Measurements from ENCODE around the gene FOXA2.
"Not testable (repeated sequence)": the region's sequence is repeated elsewhere in the genome, so short reads cannot be mapped to it uniquely, and the experiment has no call there.

The FOXA2 gene

GRCh38 chr20:22584522-22584921 lies at the start of gene FOXA2:
Gene FOXA2 (minus strand): TSS chr20:22584572. CDS start chr20:22584278, 294 bp downstream.
- DNase-seq = no peak

- DNase-seq = no peak
Measured at GRCh38 chr20:22630701-22631100, 46.3 kb upstream of the FOXA2 start.

DNA sequence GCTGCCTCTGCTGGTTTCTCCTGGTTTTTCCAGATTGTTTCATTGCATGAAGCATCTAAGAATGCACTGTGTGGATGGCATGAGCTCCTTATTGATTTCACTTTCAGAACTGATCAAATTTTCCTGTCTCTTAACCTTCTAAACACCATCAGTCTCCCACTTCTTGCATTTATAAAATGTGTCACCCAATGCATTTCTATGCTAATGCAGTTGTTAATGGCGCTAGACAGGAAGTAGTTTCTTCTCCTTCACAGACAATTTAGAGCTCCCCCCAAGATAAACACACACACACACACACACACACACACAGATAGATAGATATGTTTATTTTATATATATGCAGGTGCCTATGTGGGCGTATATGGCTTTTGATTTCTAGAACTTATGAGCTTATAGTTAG lies 45.6 kb upstream of the FOXA2 start:
- no peak for DNase-seq

DNA sequence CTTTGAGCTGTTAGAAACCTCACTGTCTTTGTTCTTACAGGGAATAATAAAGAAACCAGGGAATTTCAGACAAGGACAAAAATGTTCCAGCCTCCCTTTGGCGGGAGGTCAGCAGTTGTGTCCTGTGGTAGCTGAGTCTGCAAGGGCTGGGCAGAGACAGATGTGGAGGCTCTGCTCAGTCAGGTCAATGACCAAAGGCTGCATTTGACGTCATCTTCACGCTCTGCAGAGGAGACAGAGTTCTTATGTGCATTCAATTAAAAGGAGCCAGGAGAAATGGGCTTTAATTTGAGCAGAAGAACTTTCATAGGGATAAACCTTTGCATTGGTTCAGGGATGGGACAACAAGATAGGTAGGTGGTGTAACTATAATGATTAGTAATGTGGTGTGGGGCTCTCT lies 45.1 kb upstream of the FOXA2 start:
- no peak for DNase-seq

DNA sequence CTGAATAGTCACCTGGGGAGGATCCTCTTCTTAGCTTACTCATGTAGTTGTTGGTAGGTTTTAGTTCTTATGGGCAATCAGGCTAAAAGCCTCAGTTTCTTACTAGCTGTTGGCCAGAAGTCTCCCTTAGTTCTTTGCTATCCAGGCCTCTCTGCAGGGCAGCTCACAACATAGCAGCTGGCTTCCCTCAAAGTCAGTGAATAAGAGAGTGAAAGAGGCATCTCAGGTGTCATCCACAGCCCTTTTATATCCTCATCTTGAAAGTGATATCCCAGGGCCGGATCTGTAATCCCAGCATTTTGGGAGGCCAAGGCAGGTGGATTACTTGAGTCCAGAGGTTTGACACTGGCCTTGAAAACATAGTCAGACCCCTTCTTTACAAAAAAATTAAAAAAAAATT lies 42.1 kb upstream of the FOXA2 start:
- DNase-seq = no peak

GRCh38 chr20:22623211-22623610 lies 38.8 kb upstream of the FOXA2 start:
- DNase-seq = no peak

DNA sequence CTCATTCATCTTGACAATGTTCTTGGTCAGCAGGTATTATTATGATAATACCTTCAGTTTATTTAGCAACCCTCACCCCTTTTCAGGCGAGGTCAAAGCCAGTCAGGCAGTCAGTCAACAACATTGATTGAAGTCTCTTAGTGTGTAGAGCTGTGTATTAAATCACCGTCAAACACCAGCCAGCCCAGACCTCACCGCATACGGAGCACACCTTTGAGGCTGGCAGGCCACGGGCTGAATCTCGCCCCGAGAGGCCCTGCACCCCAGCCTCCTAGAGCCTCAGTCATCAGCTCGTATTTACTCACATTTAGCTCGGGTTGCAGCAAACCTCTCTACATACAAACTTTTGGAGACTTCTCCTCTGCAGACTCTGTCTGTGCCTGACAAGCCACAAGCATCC lies 36.0 kb upstream of the FOXA2 start:
- no peak for DNase-seq

DNA sequence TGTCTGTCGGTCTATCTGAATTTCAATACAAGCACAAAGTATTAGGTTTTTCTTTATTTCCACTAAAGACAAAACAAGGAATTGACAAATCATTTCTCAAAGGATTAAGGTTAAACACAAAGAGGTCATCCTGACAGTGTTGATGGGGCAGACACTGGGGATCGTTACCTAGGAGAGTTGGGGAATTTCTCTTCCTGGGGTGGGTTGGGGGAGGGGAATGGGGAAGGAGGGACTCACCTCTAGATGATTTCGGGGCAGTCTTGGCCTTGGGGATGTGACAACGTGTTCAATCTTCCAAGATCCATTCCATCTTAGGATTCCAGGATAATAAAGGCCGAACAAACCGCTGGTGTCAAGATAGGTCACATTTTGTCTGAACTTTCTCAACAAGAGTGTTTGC lies 35.4 kb upstream of the FOXA2 start:
- DNase-seq = no peak

DNA sequence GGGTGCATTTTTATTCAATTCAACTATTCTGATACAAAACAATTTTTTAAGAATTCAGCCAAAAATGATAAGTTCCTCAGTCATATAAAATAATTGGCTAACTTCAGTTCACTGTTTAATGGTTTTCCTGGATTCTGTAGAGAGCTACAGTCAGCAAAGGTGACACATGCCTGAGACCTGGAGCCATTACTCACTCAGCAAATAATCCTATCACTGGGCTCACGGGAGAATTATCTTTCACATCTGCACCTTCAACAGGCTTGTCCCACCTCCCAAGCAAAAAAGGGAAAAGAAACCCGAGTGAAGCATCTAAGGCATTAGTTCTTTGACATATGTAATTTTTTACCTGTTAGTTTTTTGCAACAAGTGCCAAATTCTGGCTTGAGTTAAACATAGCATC lies 34.9 kb upstream of the FOXA2 start:
- DNase-seq = no peak

DNA sequence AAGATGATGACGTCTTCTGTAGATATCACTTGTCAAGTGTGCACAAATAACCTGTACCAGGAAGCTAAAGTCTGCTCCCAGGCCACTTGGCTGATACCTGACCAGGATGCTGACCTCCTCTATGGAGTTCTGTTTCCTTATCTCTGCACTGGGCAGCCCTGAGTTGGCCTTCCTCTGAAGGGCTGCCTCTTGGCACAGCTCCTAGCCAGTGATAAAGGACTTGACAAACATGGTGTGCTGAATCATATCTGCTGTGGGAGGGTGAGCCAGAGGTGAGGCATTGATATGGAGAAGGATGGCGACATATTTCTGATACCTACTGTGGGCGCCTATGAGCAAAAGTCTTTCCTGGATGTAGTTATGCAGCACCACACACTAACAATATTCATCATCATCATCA lies 32.8 kb upstream of the FOXA2 start:
- no peak for DNase-seq

DNA sequence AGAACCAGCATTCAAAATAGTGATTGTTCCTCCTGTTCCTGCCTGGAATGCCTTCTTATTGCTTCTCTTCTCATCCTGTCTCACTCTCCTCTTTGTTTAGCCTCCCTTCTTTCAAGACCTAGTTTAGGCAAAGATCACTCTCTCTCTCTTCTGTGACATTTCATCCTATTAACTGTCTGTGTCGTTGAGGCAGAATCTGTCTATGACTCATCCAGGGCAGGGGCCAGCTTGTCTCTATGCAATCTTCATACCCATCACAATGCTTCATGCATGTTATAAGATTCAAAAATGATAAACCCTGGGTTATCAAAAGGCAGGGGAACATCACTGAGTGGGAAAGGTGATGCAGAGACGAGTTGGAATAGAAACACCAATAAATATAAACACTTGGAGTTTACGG lies 32.2 kb upstream of the FOXA2 start:
- DNase-seq = no peak

GRCh38 chr20:22615425-22615824 lies 31.1 kb upstream of the FOXA2 start:
- DNase-seq = no peak

DNA sequence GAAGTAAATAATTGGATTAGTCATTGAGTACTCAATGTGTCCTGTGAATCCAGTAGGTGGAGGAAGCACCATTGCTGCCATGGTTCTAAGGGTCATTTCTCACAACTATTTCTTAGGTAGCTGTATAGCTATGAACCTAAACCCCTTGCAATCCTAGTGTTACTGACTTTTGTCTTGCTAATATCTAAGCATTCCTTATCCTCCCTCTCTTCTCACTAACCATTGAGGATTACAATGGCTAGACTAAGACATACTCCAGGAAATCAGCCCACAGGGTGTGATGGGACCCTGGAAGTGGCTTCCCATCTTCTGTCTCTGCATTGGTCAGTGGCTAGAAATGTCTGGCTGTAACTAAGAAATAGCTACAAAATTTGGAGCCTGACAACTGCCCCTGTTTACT lies 27.3 kb upstream of the FOXA2 start:
- DNase-seq = no peak

GRCh38 chr20:22607695-22608094 lies 23.3 kb upstream of the FOXA2 start:
- no peak for DNase-seq

DNA sequence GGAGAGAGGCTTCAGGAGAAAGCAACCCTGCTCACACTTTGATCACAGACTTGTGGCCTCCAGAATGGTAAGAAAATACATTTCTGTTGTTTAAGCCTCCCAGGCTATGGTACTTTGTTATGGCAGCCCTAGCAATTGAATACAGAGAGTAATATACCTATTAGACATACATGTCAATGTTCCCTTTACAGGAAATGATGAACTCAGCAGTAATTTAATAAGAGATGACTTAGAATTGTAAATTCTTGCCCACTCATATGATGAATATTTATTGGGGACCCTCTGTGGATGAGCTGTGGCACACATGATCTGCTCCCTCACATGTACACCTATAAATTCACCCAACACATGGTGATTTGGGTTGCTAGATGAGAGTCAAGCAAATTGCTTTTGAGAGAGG lies 20.4 kb upstream of the FOXA2 start:
- no peak for DNase-seq

- no peak for DNase-seq
Measured at GRCh38 chr20:22601361-22602141, 17.2 kb upstream of the FOXA2 start.

DNA sequence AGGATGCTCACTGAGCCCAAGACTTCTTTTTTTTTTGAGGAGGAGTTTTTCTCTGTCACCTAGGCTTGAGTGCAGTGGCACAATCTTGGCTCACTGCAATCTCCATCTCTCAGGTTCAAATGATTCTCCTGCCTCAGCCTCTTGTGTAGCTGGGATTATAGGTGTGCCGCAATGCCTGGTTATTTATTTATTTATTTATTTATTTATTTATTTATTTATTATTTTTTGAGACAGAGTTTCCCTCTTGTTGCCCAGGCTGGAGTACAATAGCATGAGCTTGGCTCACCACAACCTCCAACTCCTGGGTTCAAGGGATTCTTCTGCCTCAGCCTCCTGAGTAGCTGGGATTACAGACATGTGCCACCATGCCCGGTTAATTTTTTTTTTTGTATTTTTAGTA lies 14.9 kb upstream of the FOXA2 start:
- not testable (repeated sequence) for DNase-seq

DNA sequence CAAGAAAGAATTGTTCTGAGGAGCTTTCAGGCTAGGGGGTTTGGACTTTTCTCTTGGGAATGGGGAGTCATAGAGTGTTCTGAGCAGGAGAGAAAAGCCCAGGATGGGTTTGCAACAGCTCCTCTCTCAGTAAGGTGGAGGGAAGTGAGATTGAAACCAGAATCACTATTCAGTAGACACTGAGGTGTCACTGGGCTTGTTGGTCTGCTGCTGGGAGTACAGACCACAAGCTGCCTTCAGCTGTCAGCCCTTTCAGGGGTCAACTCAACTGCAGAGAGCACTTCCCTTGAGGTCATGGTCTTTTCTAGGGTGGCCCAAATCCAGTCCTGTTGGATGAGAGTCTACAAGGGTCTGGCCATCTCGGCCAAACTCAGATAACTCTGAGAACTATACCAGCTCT lies 12.9 kb upstream of the FOXA2 start:
- no peak for DNase-seq

GRCh38 chr20:22590662-22591061 lies 6.3 kb upstream of the FOXA2 start:
- DNase-seq = no peak

DNA sequence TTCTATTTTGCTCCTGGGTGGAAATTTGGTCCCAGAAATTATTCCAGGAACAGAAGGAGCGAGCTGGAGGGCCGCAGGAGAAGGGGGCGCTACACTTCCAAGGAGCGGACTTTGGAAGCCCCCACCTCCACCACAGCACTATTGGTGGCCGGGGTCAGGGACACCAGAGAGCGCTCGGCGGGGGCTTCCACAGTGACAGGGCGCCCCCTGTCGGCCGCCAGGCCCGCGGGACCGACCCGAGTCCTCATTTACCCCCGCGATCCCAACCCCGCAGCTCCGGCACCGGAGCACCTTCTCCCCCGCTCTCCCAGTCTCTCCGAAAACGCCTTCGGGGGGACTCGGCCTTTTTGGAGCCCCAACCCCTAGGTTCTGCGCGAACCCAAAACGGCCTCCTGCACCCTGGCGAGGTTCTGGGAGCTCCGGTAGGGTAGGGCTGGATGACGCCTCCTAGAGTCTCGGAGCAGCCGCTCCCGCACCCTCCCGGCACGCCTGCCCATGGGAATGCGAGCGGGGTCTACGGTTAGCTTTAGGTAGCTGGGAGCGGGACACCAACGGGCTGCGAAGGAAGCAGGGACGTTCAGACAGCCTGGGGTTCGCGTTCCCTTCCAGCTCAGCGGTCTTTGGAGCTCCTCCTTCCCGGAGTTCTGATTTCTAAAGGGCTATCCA lies 2.4 kb upstream of the FOXA2 start:
- no peak for DNase-seq

- DNase-seq = no peak
Measured at GRCh38 chr20:22585786-22586493, 1.6 kb upstream of the FOXA2 start.

DNA sequence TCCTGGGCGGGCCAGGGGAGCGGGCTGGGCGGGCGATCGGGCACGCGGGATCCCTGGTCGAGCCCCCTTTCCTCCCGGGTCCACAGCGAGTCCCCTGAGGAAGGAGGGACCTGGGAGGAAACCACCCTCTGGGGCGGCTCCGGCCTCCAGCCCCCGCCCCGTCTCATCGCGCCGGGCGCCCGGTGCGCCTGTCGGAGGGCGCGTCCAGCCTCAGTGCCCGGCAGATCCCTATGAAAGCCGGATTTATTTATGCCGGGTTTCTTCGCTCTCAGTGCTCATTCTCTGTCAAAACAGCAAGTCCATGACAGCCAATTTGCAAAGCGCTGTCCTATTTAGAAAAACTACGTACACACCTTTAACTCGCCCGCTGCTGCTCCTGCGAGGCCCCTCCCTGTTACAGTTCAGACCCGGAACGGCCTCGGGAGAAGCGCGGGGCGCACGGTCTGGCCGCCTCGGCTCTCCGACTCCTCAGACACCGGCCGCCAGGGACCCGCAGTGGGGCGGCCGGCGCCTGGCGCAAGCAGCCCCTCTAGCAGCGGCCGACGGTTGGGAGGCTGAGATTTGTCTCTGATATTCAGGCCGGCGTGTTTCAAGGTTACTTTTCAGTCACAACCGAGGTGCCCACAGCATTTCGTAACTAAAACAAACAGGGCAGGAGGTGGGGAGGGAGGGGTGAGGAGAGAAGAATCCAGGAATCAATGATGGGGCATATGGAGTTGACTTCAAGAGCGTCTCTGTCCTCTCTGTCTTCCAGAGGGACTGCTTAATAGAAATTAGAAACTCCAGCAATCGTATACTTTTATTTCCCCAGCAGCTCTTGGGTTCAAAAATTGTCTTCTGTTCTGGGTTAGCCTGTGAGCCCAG lies 782 bp upstream of the FOXA2 start:
- DNase-seq = no peak
